Fibroblast of pulmonary artery (primary cell): ENCODE results near the gene MRPL14.

Experiments used
- DNase-seq: peaks from one replicate; pipeline ENCODE4 v3.0.0-alpha.2; 2010; ENCODE audit warnings: low read depth
- H3K4me3 ChIP-seq: replicated peaks from 2 replicates; pipeline ENCODE4 v1.5.1; 2011; ENCODE audit warnings: low read depth, mild to moderate bottlenecking, control low read depth, low read length, moderate library complexity
- CTCF ChIP-seq: IDR thresholded peaks from 2 replicates; pipeline ENCODE4 v1.5.1; 2011; ENCODE audit warnings: mild to moderate bottlenecking, control low read depth, low read length, inconsistent platforms; ENCODE audit errors: missing control alignments

MRPL14 gene

GRCh38 chr6:44084231-44085014 is 42.8 kb downstream of the MRPL14 start:
- no peak for TF ChIP-seq CTCF
- DNase-seq: no peak
- H3K4me3 ChIP-seq: no peak overlapping the region

- H3K4me3 ChIP-seq: no peak overlapping the region
- no peak for DNase-seq
- TF ChIP-seq CTCF: no peak
Measured at GRCh38 chr6:44082872-44083321, 44.4 kb downstream of the MRPL14 start.

GRCh38 chr6:44081753-44082152 is 45.5 kb downstream of the MRPL14 start:
- TF ChIP-seq CTCF: no peak
- no peak overlapping the region for H3K4me3 ChIP-seq
- DNase-seq: no peak

- no peak for DNase-seq
- TF ChIP-seq CTCF: no peak
- no peak overlapping the region for H3K4me3 ChIP-seq
Measured at GRCh38 chr6:44080561-44081521, 46.4 kb downstream of the MRPL14 start.

- no peak for TF ChIP-seq CTCF
- no peak for DNase-seq
Measured at GRCh38 chr6:44079672-44080071, 47.6 kb downstream of the MRPL14 start.

GRCh38 chr6:44078827-44079671 is 48.2 kb downstream of the MRPL14 start:
- no peak overlapping the region for H3K4me3 ChIP-seq
- peak; percentile 79 for DNase-seq
- TF ChIP-seq CTCF: peak; percentile 89

More at GRCh38 chr6:44079672-44080071, 47.6 kb downstream of the MRPL14 start:
- no peak overlapping the region for H3K4me3 ChIP-seq
